ENCODE measurements around the gene TBX10. TPM values are rescaled to one million over a fixed set of nuclear protein-coding genes. Genes with fewer than 3 reads are reported as not detected.

The TBX10 gene
- total and polyA plus RNA-seq, 12 donors, result not detected

DNA sequence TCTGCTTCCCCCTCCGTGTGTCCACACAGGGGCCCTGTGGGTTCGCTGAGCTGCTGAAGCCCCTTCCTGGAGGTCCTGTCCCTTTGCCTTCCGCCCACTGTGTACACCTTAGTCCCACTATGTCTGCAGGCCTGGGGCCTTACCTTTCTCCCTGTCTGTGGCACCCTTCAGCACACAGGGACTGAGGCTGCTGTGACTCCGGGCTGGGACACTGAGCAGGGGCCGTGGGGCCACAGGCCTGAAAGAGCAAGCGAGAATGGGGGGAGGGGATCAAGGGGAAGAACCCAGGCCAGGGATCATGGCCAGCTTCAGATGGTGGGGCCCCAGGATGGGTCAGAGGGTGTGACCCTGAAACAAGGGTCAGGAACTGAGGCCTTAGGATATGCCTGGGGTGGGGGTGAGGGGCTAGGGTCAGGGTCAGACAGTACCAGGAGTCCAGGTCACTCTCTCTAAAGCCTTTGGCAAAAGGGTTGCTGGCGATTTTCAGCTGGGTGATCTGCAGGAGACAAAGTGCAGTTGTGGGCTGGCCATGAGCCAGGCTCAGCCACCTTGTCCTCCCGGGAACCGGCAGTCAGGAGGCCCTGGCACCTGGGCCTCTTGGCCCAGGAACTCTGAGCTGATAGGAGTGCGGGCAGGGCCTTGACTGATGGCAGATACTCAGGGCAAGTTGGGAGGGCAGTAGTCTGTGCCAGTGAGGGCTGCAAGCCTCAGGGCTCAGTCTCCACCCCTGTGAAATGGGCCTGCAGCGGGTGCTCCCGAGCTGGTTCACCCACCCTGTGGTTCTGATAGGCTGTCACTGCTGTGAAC, 7.2 kb downstream of the TBX10 start:
- no peaks in the 10 kb centered on the region for H3K9me3 ChIP-seq (replicated peaks in 1 of 3)
- TF ChIP-seq POLR2A (IDR thresholded peaks at IDR 0.05), result no peak
- TF ChIP-seq, protein P1, sequence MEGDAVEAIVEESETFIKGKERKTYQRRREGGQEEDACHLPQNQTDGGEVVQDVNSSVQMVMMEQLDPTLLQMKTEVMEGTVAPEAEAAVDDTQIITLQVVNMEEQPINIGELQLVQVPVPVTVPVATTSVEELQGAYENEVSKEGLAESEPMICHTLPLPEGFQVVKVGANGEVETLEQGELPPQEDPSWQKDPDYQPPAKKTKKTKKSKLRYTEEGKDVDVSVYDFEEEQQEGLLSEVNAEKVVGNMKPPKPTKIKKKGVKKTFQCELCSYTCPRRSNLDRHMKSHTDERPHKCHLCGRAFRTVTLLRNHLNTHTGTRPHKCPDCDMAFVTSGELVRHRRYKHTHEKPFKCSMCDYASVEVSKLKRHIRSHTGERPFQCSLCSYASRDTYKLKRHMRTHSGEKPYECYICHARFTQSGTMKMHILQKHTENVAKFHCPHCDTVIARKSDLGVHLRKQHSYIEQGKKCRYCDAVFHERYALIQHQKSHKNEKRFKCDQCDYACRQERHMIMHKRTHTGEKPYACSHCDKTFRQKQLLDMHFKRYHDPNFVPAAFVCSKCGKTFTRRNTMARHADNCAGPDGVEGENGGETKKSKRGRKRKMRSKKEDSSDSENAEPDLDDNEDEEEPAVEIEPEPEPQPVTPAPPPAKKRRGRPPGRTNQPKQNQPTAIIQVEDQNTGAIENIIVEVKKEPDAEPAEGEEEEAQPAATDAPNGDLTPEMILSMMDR (IDR thresholded peaks at IDR 0.05), result no peak
- peaks cover 0 to 14% of the 10 kb centered on the region in 2 donors for H3K4me1 ChIP-seq (replicated peaks in 1 of 2)
- no peak overlapping the region for H3K27ac ChIP-seq
- H3K4me3 ChIP-seq, result no peak overlapping the region
- no peaks in the 10 kb centered on the region for H3K36me3 ChIP-seq (replicated peaks in 1 of 2)
- DNase-seq, result peak in 1 of 7 donors; percentile 43
- H3K27me3 ChIP-seq, result no peaks in the 10 kb centered on the region
- WGBS, 4 donors, result 69 to 75% (median 72%) methylated on average over 10 to 12 of the region's 12 CpGs
- intact Hi-C loops (cut with DNase I), result loop anchor here in 1 of 2 donors (10.0 kb wide), 1 partner anchor 172 kb away; no protein-coding TSS in a partner anchor

DNA sequence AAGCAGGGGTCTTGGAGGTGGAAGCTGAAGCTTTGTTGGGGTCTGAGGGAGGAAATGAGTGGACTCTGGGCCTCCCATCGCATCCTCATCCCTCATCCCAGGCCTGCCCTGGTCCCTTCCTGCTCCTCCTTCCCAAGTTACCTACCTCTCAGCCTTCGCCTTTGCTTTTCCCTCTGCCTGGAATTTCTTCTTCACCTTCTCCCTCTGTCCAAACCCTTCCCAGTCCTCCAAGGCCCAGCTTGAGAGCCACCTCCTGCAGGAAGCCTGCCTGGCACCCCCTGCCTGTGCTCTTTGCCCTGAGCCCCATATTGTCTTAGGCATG, 7.7 kb downstream of the TBX10 start:
- no peak for DNase-seq
- no peaks in the 10 kb centered on the region for H3K36me3 ChIP-seq (replicated peaks in 1 of 2)
- WGBS, 4 donors, result 85 to 100% (median 95%) methylated on average over 2 of the region's 2 CpGs
- H3K27me3 ChIP-seq, result no peaks in the 10 kb centered on the region
- no peak overlapping the region for H3K4me3 ChIP-seq
- H3K4me1 ChIP-seq (replicated peaks in 1 of 2), result peaks cover 0 to 14% of the 10 kb centered on the region in 2 donors
- TF ChIP-seq, protein P1 (IDR thresholded peaks at IDR 0.05), result no peak
- no peak for TF ChIP-seq POLR2A (IDR thresholded peaks at IDR 0.05)
- H3K27ac ChIP-seq, result no peak overlapping the region
- no peaks in the 10 kb centered on the region for H3K9me3 ChIP-seq (replicated peaks in 1 of 3)
- intact Hi-C loops (cut with DNase I), result loop anchor here in 1 of 2 donors (10.0 kb wide), 1 partner anchor 173 kb away; no protein-coding TSS in a partner anchor

DNA sequence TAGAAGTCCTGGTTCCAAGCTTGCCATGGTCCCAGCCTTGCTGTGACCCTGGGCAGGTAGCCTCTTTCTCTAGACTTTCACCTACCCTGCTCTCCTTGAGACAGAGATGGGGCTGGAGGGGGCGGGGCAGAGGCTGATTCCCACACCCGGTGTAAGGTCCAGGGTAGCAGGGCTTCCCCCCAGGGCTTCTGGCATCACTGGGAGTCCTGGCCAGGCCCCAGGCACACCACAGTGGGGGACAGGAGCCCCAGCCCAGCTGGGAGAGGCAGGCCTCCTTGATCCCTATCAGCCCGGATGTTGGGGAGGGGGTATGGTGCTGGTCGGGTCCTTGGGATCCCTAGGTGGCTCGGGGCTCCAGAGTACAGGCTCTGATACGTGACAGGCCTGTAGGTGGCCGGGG, 8.2 kb downstream of the TBX10 start:
- TF ChIP-seq POLR2A (IDR thresholded peaks at IDR 0.05), result no peak
- TF ChIP-seq, protein P1 (IDR thresholded peaks at IDR 0.05), result no peak
- Histone ChIP-seq H3K27ac (no peak overlapping the region), H3K4me1 (replicated peaks in 1 of 2) (peaks cover 0 to 14% of the 10 kb centered on the region in 2 donors), H3K9me3 (replicated peaks in 1 of 3) (no peaks in the 10 kb centered on the region), H3K36me3 (replicated peaks in 1 of 2) (no peaks in the 10 kb centered on the region), H3K27me3 (no peaks in the 10 kb centered on the region), H3K4me3 (no peak overlapping the region)
- no peak for DNase-seq
- intact Hi-C loops (cut with DNase I), result loop anchor here in 1 of 2 donors (10.0 kb wide), 1 partner anchor 173 kb away; no protein-coding TSS in a partner anchor
- 77 to 92% (median 84%) methylated on average over 5 to 7 of the region's 7 CpGs for WGBS, 4 donors

DNA sequence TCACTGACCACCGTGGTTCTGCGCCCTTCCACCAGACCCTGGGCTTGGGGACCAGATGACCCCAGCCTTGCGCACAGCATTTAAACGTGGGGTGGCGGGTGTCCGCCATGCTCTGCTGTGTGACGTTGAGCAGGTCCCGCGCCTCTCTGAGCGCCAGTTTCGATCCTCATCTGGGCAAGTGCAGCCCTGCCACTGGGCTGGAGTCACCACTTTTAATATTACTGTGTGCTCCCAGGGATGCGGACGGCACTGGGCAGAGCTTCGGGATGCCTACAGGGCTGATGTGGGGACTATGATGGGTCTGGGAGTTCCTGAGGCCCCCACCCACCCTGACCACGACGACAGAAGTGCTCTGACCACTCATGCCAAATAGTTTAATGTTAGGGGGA, 8.6 kb downstream of the TBX10 start:
- Histone ChIP-seq H3K9me3 (replicated peaks in 1 of 3) (no peaks in the 10 kb centered on the region), H3K4me3 (peak overlapping the region in 2 of 4 donors; percentile 49 to 74), H3K27ac (peak overlapping the region in 4 of 5 donors; percentile 41 to 98 (median 74)), H3K27me3 (no peaks in the 10 kb centered on the region), H3K4me1 (replicated peaks in 1 of 2) (peaks cover 0 to 14% of the 10 kb centered on the region in 2 donors), H3K36me3 (replicated peaks in 1 of 2) (no peaks in the 10 kb centered on the region)
- no peak for DNase-seq
- intact Hi-C loops (cut with DNase I), result loop anchor here in 1 of 2 donors (10.0 kb wide), 1 partner anchor 174 kb away; no protein-coding TSS in a partner anchor
- TF ChIP-seq POLR2A (IDR thresholded peaks at IDR 0.05), result no peak
- TF ChIP-seq, protein P1 (IDR thresholded peaks at IDR 0.05), result no peak
- 48 to 62% (median 57%) methylated on average over 5 to 16 of the region's 16 CpGs for WGBS, 4 donors
